Heart right ventricle (tissue), 16 donors: ENCODE results near the gene LTBP1. TPM values are rescaled to one million over a fixed set of nuclear protein-coding genes. Genes with fewer than 3 reads are reported as not detected.

Source experiments
- ATAC-seq, 8 donors: fragments of 200-7000 bp; cut with Tn5 transposase; one replicate each; pipeline ENCODE4 v1.9.1; 2020; ENCODE audit warnings: mild to moderate bottlenecking in 8 of 8, moderate library complexity in 8 of 8, moderate number of reproducible peaks in 1 of 8
- DNase-seq, 2 donors: peaks; one replicate each; pipeline ENCODE4 v3.0.0-alpha.2; 2020
- H3K27ac ChIP-seq, 10 donors: fragments of 200-600 bp; sonication (generic) in 2 of 10; one replicate each; pipeline versions ENCODE4 v1.5.0 to v1.8.0; 2020 to 2022; ENCODE audit warnings: mild to moderate bottlenecking in 3 of 10
- H3K27me3 ChIP-seq, 7 donors: fragments of 200-600 bp; one replicate each; pipeline ENCODE4 v1.8.0; 2021 to 2022; ENCODE audit warnings: mild to moderate bottlenecking in 2 of 7
- H3K36me3 ChIP-seq, 9 donors: fragments of 200-600 bp; sonication (generic) in 1 of 9; one replicate each; pipeline versions ENCODE4 v1.5.0 to v1.8.0; 2020 to 2022; ENCODE audit warnings: mild to moderate bottlenecking in 2 of 9
- H3K4me1 ChIP-seq, 9 donors: fragments of 200-600 bp; sonication (generic) in 1 of 9; one replicate each; pipeline versions ENCODE4 v1.5.0 to v1.8.0; 2020 to 2022; ENCODE audit warnings: mild to moderate bottlenecking in 4 of 9
- H3K4me3 ChIP-seq, 10 donors: fragments of 200-600 bp; sonication (generic) in 2 of 10; one replicate each; pipeline versions ENCODE4 v1.5.0 to v1.8.0; 2020 to 2022; ENCODE audit warnings: mild to moderate bottlenecking in 7 of 10, moderate library complexity in 2 of 10
- H3K9me3 ChIP-seq, 11 donors: fragments of 200-600 bp in 10 of 11; sonication (generic) in 2 of 11; one replicate each; pipeline versions ENCODE4 v1.5.0 to v1.8.0; 2013 to 2022; ENCODE audit warnings: mild to moderate bottlenecking in 2 of 11, control low read depth in 1 of 11, moderate library complexity in 1 of 11
- CTCF ChIP-seq, 9 donors: fragments of 200-600 bp; sonication (generic) in 2 of 9; IDR thresholded peaks; one replicate each; pipeline versions ENCODE4 v1.5.0 to v1.8.0; 2021 to 2022; ENCODE audit warnings: antibody characterized with exemption in 9 of 9, mild to moderate bottlenecking in 5 of 9, moderate library complexity in 1 of 9
- WGBS, 2 donors: extraction: QIAGEN DNeasy Blood & Tissue Kit; methylation state at CpG; one replicate each; pipeline ENCODE4 v1.1.7; 2013; ENCODE audit warnings: inconsistent platforms in 1 of 2; 5-methylcytosine and 5-hydroxymethylcytosine counted together
- intact Hi-C, 10 donors: fragments of 100-400 bp; cut with DNase I; formaldehyde crosslinking; loops; one replicate each; pipeline versions ENCODE4 v1.11.1 to v1.14.2; 2022
- polyA plus RNA-seq, 2 donors: library from polyadenylated mRNA; stranded (reverse); fragments of 200-250 nt; gene quantifications; one replicate each; pipeline ENCODE4 v1.2.3, GENCODE V29; 2013
- total RNA-seq, 10 donors: library from RNA; stranded (reverse); fragmentation: NEBNext Ultra II Directional in 3 of 10; extraction: Animal tissue kit (Norgen Biotek cat#: 25700) in 3 of 10; gene quantifications; one replicate each; pipeline versions ENCODE4 v1.2.1 to v1.2.4, GENCODE V29; 2021 to 2023
- donor health status: Arrhythmogenic right ventricular cardiomyopathy.
- donor health status: ischemic (EF 13 %, LVEDD 7.1; RV severe dilation, severe dysfunction).
- donor health status: healthy with polysubstance abuse.
- donor health status: DM: no; HTN: yes; CAD: no.
- donor health status: DM: no; HTN: no; CAD: no.
- donor health status: ischemic (EF 25% LVEDD 6.9; RV normal size, moderate dysfunction).
- donor health status: ischemic (EF 25% LVEDD 5.7; RV mildly dilated, moderate dysfunction).
- donor health status: healthy.
- donor health status: DM: yes; HTN: yes; CAD: no.
- donor health status: Ischemic cardiomyopathy.
- donor health status: ischemic (EF 35%, LVEDD 5.7; RV mildly dilated, moderate dysfunction).
- donor health status: nonischemic (EF 11% LVEDD 7.7; RV severe dilation, severe dysfunction).
- donor health status: DM: yes; HTN: yes; CAD: no.
- donor health status: PGD.
- donor health status: ischemic (EF 29% LVEDD 5.4; RV normal size, mild dysfunction).
- donor health status: nonischemic (EF 23%, LVEDD 6.1; RV moderate dilation, normal function).

The LTBP1 gene
- total and polyA plus RNA-seq, 12 donors = 22.4 to 164 (median 84.3) TPM

GRCh38 chr2:33432871-33433270, 486.1 kb downstream of the LTBP1 start:
- TF ChIP-seq CTCF (IDR thresholded peaks at IDR 0.05) = no peak
- intact Hi-C loops = loop anchor here in 1 of 10 donors (10.0 kb wide), 1 partner anchor 158 kb away; no protein-coding TSS in a partner anchor

GRCh38 chr2:33433279-33434235, 486.8 kb downstream of the LTBP1 start:
- DNase-seq = peak in 1 of 2 donors; percentile 53
- peak; percentile 69 to 89 (median 76) for ATAC-seq
- Histone ChIP-seq H3K9me3 (no peaks in the 10 kb centered on the region), H3K4me3 (no peak overlapping the region), H3K4me1 (peaks cover 0 to 40% (median 14%) of the 10 kb centered on the region in 9 donors), H3K27me3 (no peaks in the 10 kb centered on the region), H3K36me3 (no peaks in the 10 kb centered on the region), H3K27ac (peak overlapping the region in 9 of 10 donors; percentile 32 to 68 (median 63))
- TF ChIP-seq CTCF (IDR thresholded peaks at IDR 0.05) = no peak
- WGBS, 2 donors = 61 to 65% methylated on average over 7 of the region's 7 CpGs
- intact Hi-C loops = loop anchor here in 1 of 10 donors (10.0 kb wide), 1 partner anchor 159 kb away; no protein-coding TSS in a partner anchor

More at GRCh38 chr2:33432871-33433270, 486.1 kb downstream of the LTBP1 start:
- no peaks in the 10 kb centered on the region for H3K9me3 ChIP-seq
- H3K27me3 ChIP-seq = no peaks in the 10 kb centered on the region
- H3K27ac ChIP-seq = peak overlapping the region in 8 of 10 donors; percentile 2 to 68 (median 64)
- DNase-seq (no peak), ATAC-seq (no peak)
- H3K36me3 ChIP-seq = no peaks in the 10 kb centered on the region
- no peak overlapping the region for H3K4me3 ChIP-seq
- peaks cover 0 to 40% (median 14%) of the 10 kb centered on the region in 9 donors for H3K4me1 ChIP-seq
- WGBS, 2 donors = 54 to 56% methylated on average over 2 of the region's 2 CpGs

DNA sequence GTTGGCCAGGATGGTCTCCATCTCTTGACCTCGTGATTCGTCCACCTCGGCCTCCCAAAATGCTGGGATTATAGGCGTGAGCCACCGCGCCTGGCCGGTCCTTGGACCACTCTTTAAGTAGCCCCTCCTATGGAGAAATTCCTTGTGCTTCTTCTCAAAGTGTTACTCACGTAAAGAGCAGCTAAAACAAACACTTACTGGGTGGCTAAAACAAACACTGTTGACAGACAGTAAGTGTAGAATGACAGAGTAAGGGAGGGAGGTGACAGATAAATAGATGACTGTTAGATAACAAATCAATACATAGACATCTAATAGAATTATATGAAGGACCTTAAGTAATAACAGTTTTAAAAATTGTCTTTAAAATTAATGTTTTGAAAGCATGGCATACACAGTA, 488.8 kb downstream of the LTBP1 start:
- H3K9me3 ChIP-seq = no peaks in the 10 kb centered on the region
- TF ChIP-seq CTCF (IDR thresholded peaks at IDR 0.05) = no peak
- ATAC-seq (no peak), DNase-seq (no peak)
- H3K4me1 ChIP-seq = peaks cover 0 to 53% (median 14%) of the 10 kb centered on the region in 9 donors
- no peaks in the 10 kb centered on the region for H3K27me3 ChIP-seq
- no peaks in the 10 kb centered on the region for H3K36me3 ChIP-seq
- intact Hi-C loops = loop anchor here in 1 of 10 donors (10.0 kb wide), 1 partner anchor 161 kb away; no protein-coding TSS in a partner anchor
- WGBS, 2 donors = 73 to 80% methylated on average over 8 of the region's 8 CpGs
- peak overlapping the region in 1 of 10 donors; percentile 47 for H3K4me3 ChIP-seq
- peak overlapping the region in 6 of 10 donors; percentile 2 to 86 (median 74) for H3K27ac ChIP-seq

GRCh38 chr2:33436083-33436482, 489.3 kb downstream of the LTBP1 start:
- intact Hi-C loops = loop anchor here in 1 of 10 donors (10.0 kb wide), 1 partner anchor 161 kb away; no protein-coding TSS in a partner anchor

More at GRCh38 chr2:33436083-33436482, 489.3 kb downstream of the LTBP1 start:
- TF ChIP-seq CTCF (IDR thresholded peaks at IDR 0.05) = no peak
- peak in 7 of 8 donors; percentile 19 to 73 (median 44) for ATAC-seq
- DNase-seq = peak in 1 of 2 donors; percentile 20
- WGBS, 2 donors = 11 to 14% methylated on average over 1 of the region's 1 CpG
- H3K36me3 ChIP-seq = no peaks in the 10 kb centered on the region
- no peaks in the 10 kb centered on the region for H3K27me3 ChIP-seq
- H3K27ac ChIP-seq = peak overlapping the region in 7 of 10 donors; percentile 63 to 86 (median 74)
- H3K4me1 ChIP-seq = peaks cover 0 to 59% (median 14%) of the 10 kb centered on the region in 9 donors
- peak overlapping the region in 9 of 10 donors; percentile 2 to 55 (median 43) for H3K4me3 ChIP-seq
- H3K9me3 ChIP-seq = no peaks in the 10 kb centered on the region
